Prostate gland (tissue), 2 donors: ENCODE data around the gene PHLPP1.

Experiments used
- CTCF ChIP-seq, 4 experiments: fragments of 200-600 bp in 2 of 4; fragments of 450-650 bp in 2 of 4; sonication (generic) in 2 of 4; IDR thresholded peaks; 1 replicate in 3 of 4; 2 replicates in 1 of 4; pipeline ENCODE4 v1.5.1; 2016 to 2019; ENCODE audit warnings: antibody characterized with exemption in 4 of 4, mild to moderate bottlenecking in 2 of 4, moderate library complexity in 2 of 4
- POLR2A ChIP-seq: fragments of 450-650 bp; IDR thresholded peaks from one replicate; pipeline ENCODE4 v1.6.1; 2016; ENCODE audit warnings: antibody characterized with exemption, mild to moderate bottlenecking
- POLR2AphosphoS5 ChIP-seq: sonication (generic); formaldehyde crosslinking; IDR thresholded peaks from one replicate; pipeline ENCODE4 v1.6.1; 2017; ENCODE audit warnings: antibody characterized with exemption

- TF ChIP-seq CTCF (IDR thresholded peaks at IDR 0.05) (no peak), POLR2AphosphoS5 (no peak), POLR2A (no peak)
These were observed 218.0 kb downstream of the PHLPP1 start for GRCh38 chr18:62933261-62933887.
